Erythroblast (primary cell): ENCODE results near the gene TSC22D2.

Experiments used
- GATA1 ChIP-seq: IDR thresholded peaks from 2 replicates; pipeline ENCODE4 v1.6.1; 2011; ENCODE audit warnings: low read depth, mild to moderate bottlenecking, control low read depth, low read length, moderate library complexity
- POLR2A ChIP-seq: IDR thresholded peaks from 2 replicates; pipeline ENCODE4 v1.6.1; 2011; ENCODE audit warnings: mild to moderate bottlenecking, low read length

DNA sequence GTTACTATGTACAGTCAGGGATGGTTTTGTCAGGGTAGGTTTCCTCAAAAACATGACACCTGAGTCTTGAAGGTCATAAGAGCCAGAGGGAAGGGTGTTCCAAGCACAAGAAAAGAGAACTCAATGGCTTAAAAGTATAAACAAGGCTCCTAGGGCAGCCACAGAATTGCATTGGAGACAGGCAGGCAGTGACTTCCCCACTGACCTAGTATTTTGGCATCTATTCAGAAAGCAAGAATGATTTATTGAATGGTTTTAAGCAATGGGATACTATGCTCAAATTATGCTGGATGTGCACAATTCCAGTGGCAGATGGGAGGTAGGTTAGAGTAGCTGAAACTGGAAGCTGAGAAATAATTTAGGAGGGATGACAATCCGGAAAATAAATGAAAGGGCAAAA is 54.0 kb downstream of the TSC22D2 start:
- TF ChIP-seq POLR2A (no peak), GATA1 (no peak)
